ENCODE data around the gene CSGALNACT2.

DNA sequence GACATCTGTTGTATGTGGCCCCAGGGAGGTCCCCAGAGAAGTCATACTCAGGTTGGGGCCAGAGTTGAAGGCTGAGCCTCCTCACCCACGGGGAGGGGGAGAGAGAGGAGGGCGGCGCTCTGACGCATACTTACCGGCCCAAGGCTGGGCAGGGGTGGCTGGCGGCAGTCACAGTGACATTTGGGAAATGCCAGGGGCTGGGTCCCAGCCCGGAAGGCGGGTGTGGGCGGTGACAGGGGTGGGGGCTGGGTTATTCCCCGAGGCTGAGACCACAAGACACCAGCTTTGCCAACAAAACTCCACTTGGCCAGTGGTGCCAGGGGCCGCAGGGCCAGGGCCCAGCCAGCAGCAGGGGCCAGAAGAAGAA lies 87.5 kb downstream of the CSGALNACT2 start:
- TF ChIP-seq EP300 (IDR thresholded peaks at IDR 0.05; ENCODE audit: borderline replicate concordance) (no peak), RAD21 (IDR thresholded peaks at IDR 0.05; ENCODE audit: low read depth) (no peak), TAF1 (IDR thresholded peaks at IDR 0.05; ENCODE audit: low read depth) (no peak), FOXM1 (IDR thresholded peaks at IDR 0.05; ENCODE audit: borderline replicate concordance, low read depth) (no peak), ZBTB7A (IDR thresholded peaks at IDR 0.05; ENCODE audit: low read depth) (no peak)
- TF ChIP-seq, protein P1, sequence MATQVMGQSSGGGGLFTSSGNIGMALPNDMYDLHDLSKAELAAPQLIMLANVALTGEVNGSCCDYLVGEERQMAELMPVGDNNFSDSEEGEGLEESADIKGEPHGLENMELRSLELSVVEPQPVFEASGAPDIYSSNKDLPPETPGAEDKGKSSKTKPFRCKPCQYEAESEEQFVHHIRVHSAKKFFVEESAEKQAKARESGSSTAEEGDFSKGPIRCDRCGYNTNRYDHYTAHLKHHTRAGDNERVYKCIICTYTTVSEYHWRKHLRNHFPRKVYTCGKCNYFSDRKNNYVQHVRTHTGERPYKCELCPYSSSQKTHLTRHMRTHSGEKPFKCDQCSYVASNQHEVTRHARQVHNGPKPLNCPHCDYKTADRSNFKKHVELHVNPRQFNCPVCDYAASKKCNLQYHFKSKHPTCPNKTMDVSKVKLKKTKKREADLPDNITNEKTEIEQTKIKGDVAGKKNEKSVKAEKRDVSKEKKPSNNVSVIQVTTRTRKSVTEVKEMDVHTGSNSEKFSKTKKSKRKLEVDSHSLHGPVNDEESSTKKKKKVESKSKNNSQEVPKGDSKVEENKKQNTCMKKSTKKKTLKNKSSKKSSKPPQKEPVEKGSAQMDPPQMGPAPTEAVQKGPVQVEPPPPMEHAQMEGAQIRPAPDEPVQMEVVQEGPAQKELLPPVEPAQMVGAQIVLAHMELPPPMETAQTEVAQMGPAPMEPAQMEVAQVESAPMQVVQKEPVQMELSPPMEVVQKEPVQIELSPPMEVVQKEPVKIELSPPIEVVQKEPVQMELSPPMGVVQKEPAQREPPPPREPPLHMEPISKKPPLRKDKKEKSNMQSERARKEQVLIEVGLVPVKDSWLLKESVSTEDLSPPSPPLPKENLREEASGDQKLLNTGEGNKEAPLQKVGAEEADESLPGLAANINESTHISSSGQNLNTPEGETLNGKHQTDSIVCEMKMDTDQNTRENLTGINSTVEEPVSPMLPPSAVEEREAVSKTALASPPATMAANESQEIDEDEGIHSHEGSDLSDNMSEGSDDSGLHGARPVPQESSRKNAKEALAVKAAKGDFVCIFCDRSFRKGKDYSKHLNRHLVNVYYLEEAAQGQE (IDR thresholded peaks at IDR 0.05; ENCODE audit: low read depth) = no peak
- TF ChIP-seq, protein P2, sequence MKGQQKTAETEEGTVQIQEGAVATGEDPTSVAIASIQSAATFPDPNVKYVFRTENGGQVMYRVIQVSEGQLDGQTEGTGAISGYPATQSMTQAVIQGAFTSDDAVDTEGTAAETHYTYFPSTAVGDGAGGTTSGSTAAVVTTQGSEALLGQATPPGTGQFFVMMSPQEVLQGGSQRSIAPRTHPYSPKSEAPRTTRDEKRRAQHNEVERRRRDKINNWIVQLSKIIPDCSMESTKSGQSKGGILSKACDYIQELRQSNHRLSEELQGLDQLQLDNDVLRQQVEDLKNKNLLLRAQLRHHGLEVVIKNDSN (IDR thresholded peaks at IDR 0.05) = no peak
